Common myeloid progenitor, CD34-positive (primary cell): ENCODE measurements around the gene NXPE2.

Source experiments
- CTCF ChIA-PET: fragments of 350-600 bp; sonication (Branson Sonifier 250); formaldehyde crosslinking; loops from one replicate; lab custom pipeline; 2021; ENCODE audit warnings: antibody characterized with exemption; lab: Charles Lee
- POLR2A ChIA-PET: fragments of 350-600 bp; sonication (Branson Sonifier 250); formaldehyde crosslinking; loops from one replicate; lab custom pipeline; 2021; ENCODE audit warnings: antibody characterized with exemption; lab: Charles Lee
- DNase-seq, 3 donors: peaks; one replicate each; pipeline versions ENCODE4 v3.0.0 to v3.0.0-alpha.2; 2013
- H3K27ac ChIP-seq, 2 experiments: 1 replicate in 1 of 2; 2 replicates in 1 of 2; pipeline ENCODE4 v1.7.0; 2013; ENCODE audit warnings: inconsistent platforms in 2 of 2, low read length in 2 of 2, mild to moderate bottlenecking in 2 of 2, low read depth in 1 of 2, moderate library complexity in 1 of 2; ENCODE audit not compliant: severe bottlenecking in 2 of 2, insufficient read depth in 1 of 2, poor library complexity in 1 of 2
- H3K27me3 ChIP-seq, 5 experiments: replicated peaks in 2 of 5; 1 replicate in 3 of 5; 2 replicates in 2 of 5; pipeline versions ENCODE4 v1.6.1 to v1.7.0; 2013; ENCODE audit warnings: low read length in 4 of 5, mild to moderate bottlenecking in 2 of 5, moderate library complexity in 2 of 5, inconsistent platforms in 1 of 5; ENCODE audit not compliant: insufficient read depth in 5 of 5, control insufficient read depth in 4 of 5
- H3K36me3 ChIP-seq, 4 experiments: 1 replicate in 2 of 4; 2 replicates in 2 of 4; pipeline versions ENCODE4 v1.6.1 to v1.7.0; 2013; ENCODE audit warnings: low read length in 3 of 4, control low read depth in 1 of 4, mild to moderate bottlenecking in 1 of 4; ENCODE audit not compliant: control insufficient read depth in 4 of 4, insufficient read depth in 4 of 4
- H3K4me1 ChIP-seq, 4 experiments: 1 replicate in 3 of 4; 2 replicates in 1 of 4; pipeline versions ENCODE4 v1.6.1 to v1.7.1; 2013; ENCODE audit warnings: low read length in 3 of 4, mild to moderate bottlenecking in 3 of 4, control low read depth in 1 of 4, inconsistent platforms in 1 of 4, moderate library complexity in 1 of 4; ENCODE audit not compliant: control insufficient read depth in 4 of 4, insufficient read depth in 4 of 4; ENCODE audit errors: control extremely low read depth in 1 of 4
- H3K4me3 ChIP-seq, 7 experiments: 1 replicate in 4 of 7; 2 replicates in 3 of 7; pipeline versions ENCODE4 v1.5.1 to v1.7.0; 2013; ENCODE audit warnings: mild to moderate bottlenecking in 7 of 7, low read length in 6 of 7, moderate library complexity in 6 of 7, inconsistent platforms in 2 of 7, low read depth in 2 of 7, control low read depth in 1 of 7; ENCODE audit not compliant: insufficient read depth in 4 of 7, control insufficient read depth in 1 of 7; ENCODE audit errors: extremely low read depth in 1 of 7
- H3K9me3 ChIP-seq, 5 experiments: 1 replicate in 4 of 5; 2 replicates in 1 of 5; pipeline versions ENCODE4 v1.6.1 to v1.7.1; 2013; ENCODE audit warnings: low read length in 4 of 5, mild to moderate bottlenecking in 2 of 5, inconsistent platforms in 1 of 5, low read depth in 1 of 5, moderate library complexity in 1 of 5; ENCODE audit not compliant: control insufficient read depth in 4 of 5, insufficient read depth in 2 of 5; ENCODE audit errors: control extremely low read depth in 1 of 5
- WGBS: methylation state at CpG from one replicate; pipeline ENCODE4 v1.1.5; 2013; ENCODE audit not compliant: insufficient coverage; 5-methylcytosine and 5-hydroxymethylcytosine counted together

Gene NXPE2

GRCh38 chr11:114705280-114706024, 27.1 kb downstream of the NXPE2 start:
- ChIA-PET CTCF (no interaction called here), POLR2A (no interaction called here)
- H3K27ac ChIP-seq, result no peak overlapping the region
- no peaks in the 10 kb centered on the region for H3K36me3 ChIP-seq
- no peaks in the 10 kb centered on the region for H3K4me1 ChIP-seq
- H3K27me3 ChIP-seq, result no peaks in the 10 kb centered on the region
- H3K9me3 ChIP-seq, result peaks cover 0 to 3% (median 0%) of the 10 kb centered on the region in 5 experiments
- no peak overlapping the region for H3K4me3 ChIP-seq
- WGBS, result 71% methylated on average over 1 of the region's 4 CpGs
- no peak for DNase-seq

- POLR2A ChIA-PET, result no interaction called here
- H3K36me3 ChIP-seq, result no peaks in the 10 kb centered on the region
- CTCF ChIA-PET, result no interaction called here
- peaks cover 0 to 3% (median 0%) of the 10 kb centered on the region in 5 experiments for H3K9me3 ChIP-seq
- DNase-seq, result no peak
- no peaks in the 10 kb centered on the region for H3K4me1 ChIP-seq
- no peak overlapping the region for H3K27ac ChIP-seq
- no CpG with 5 or more reads among the region's 1 CpG for WGBS
- no peak overlapping the region for H3K4me3 ChIP-seq
- H3K27me3 ChIP-seq, result no peaks in the 10 kb centered on the region
These were observed 31.6 kb downstream of the NXPE2 start for GRCh38 chr11:114709960-114710359.

- no peak overlapping the region for H3K4me3 ChIP-seq
- 100% methylated on average over 1 of the region's 2 CpGs for WGBS
These were observed 35.4 kb downstream of the NXPE2 start for GRCh38 chr11:114713756-114714155.

GRCh38 chr11:114719562-114719961, 41.2 kb downstream of the NXPE2 start:
- Histone ChIP-seq H3K27me3 (peaks cover 0 to 1% (median 0%) of the 10 kb centered on the region in 5 experiments), H3K9me3 (no peaks in the 10 kb centered on the region), H3K4me3 (no peak overlapping the region), H3K27ac (no peak overlapping the region), H3K36me3 (no peaks in the 10 kb centered on the region), H3K4me1 (no peaks in the 10 kb centered on the region)
- ChIA-PET CTCF (no interaction called here), POLR2A (no interaction called here)
- DNase-seq, result no peak
- 94% methylated on average over 5 of the region's 5 CpGs for WGBS

More at GRCh38 chr11:114713756-114714155, 35.4 kb downstream of the NXPE2 start:
- no peaks in the 10 kb centered on the region for H3K27me3 ChIP-seq
- ChIA-PET POLR2A (no interaction called here), CTCF (no interaction called here)
- DNase-seq, result no peak
- H3K4me1 ChIP-seq, result no peaks in the 10 kb centered on the region
- H3K9me3 ChIP-seq, result peaks cover 0 to 2% (median 0%) of the 10 kb centered on the region in 5 experiments
- H3K27ac ChIP-seq, result no peak overlapping the region
- no peaks in the 10 kb centered on the region for H3K36me3 ChIP-seq

GRCh38 chr11:114724916-114725524, 46.7 kb downstream of the NXPE2 start:
- no peak overlapping the region for H3K27ac ChIP-seq
- WGBS, result no CpG with 5 or more reads among the region's 3 CpGs
- ChIA-PET POLR2A (no interaction called here), CTCF (no interaction called here)
- no peaks in the 10 kb centered on the region for H3K9me3 ChIP-seq
- no peak overlapping the region for H3K4me3 ChIP-seq
- no peaks in the 10 kb centered on the region for H3K36me3 ChIP-seq
- peaks cover 0 to 1% (median 0%) of the 10 kb centered on the region in 5 experiments for H3K27me3 ChIP-seq
- no peaks in the 10 kb centered on the region for H3K4me1 ChIP-seq
- no peak for DNase-seq

- Histone ChIP-seq H3K27me3 (peaks cover 0 to 1% (median 0%) of the 10 kb centered on the region in 5 experiments), H3K9me3 (no peaks in the 10 kb centered on the region), H3K27ac (no peak overlapping the region), H3K4me3 (no peak overlapping the region), H3K36me3 (no peaks in the 10 kb centered on the region), H3K4me1 (no peaks in the 10 kb centered on the region)
- 60% methylated on average over 1 of the region's 1 CpG for WGBS
- DNase-seq, result no peak
- POLR2A ChIA-PET, result no interaction called here
- CTCF ChIA-PET, result no interaction called here
These were observed 47.3 kb downstream of the NXPE2 start for GRCh38 chr11:114725623-114726022.

- Histone ChIP-seq H3K27ac (no peak overlapping the region), H3K4me3 (no peak overlapping the region), H3K4me1 (no peaks in the 10 kb centered on the region), H3K9me3 (peaks cover 0 to 4% (median 0%) of the 10 kb centered on the region in 5 experiments), H3K36me3 (no peaks in the 10 kb centered on the region), H3K27me3 (peaks cover 0 to 3% (median 0%) of the 10 kb centered on the region in 5 experiments)
- DNase-seq, result no peak
- CTCF ChIA-PET, result no interaction called here
- 96% methylated on average over 3 of the region's 4 CpGs for WGBS
- POLR2A ChIA-PET, result no interaction called here
These were observed 58.5 kb downstream of the NXPE2 start for GRCh38 chr11:114736806-114737205.
